ENCODE measurements around the gene PRR23E. TPM values are rescaled to one million over a fixed set of nuclear protein-coding genes. Genes with fewer than 3 reads are reported as not detected.

PRR23E gene
- total RNA-seq, 3 donors from 2014 or later: not detected

DNA sequence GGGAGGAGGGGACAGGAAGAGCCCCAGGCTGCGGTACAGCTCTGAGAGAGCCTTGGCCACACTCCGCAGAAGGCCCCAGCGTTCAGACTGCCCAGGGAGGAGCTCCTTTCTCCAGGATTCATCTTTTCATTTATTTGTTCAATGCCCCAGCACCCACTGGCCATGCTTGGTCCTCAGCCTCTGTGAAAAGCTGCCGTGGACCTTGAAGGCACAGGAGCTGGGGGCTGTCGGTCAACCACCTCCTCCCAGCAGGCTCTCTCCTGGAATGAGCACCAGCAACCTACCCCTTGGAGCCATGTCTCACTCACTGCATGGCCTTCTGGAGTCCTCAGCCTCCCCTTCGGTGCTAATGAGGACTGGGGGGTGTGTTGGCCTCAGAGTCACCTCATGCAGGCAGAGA lies 21.6 kb upstream of the PRR23E start:
- Histone ChIP-seq H3K27ac (no peak overlapping the region), H3K9me3 (no peaks in the 10 kb centered on the region), H3K4me3 (no peak overlapping the region), H3K36me3 (no peaks in the 10 kb centered on the region), H3K4me1 (no peaks in the 10 kb centered on the region), H3K27me3 (peaks cover 0 to 3% of the 10 kb centered on the region in 2 donors)
- no peak for DNase-seq (ENCODE audit: low spot score in 2 of 2)
- intact Hi-C loops (cut with DNase I; ENCODE audit: low total_unique reads): no loop called here
- TF ChIP-seq POLR2A (IDR thresholded peaks at IDR 0.05): no peak
- TF ChIP-seq POLR2AphosphoS5 (IDR thresholded peaks at IDR 0.05): no peak
- TF ChIP-seq, protein P1, sequence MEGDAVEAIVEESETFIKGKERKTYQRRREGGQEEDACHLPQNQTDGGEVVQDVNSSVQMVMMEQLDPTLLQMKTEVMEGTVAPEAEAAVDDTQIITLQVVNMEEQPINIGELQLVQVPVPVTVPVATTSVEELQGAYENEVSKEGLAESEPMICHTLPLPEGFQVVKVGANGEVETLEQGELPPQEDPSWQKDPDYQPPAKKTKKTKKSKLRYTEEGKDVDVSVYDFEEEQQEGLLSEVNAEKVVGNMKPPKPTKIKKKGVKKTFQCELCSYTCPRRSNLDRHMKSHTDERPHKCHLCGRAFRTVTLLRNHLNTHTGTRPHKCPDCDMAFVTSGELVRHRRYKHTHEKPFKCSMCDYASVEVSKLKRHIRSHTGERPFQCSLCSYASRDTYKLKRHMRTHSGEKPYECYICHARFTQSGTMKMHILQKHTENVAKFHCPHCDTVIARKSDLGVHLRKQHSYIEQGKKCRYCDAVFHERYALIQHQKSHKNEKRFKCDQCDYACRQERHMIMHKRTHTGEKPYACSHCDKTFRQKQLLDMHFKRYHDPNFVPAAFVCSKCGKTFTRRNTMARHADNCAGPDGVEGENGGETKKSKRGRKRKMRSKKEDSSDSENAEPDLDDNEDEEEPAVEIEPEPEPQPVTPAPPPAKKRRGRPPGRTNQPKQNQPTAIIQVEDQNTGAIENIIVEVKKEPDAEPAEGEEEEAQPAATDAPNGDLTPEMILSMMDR (IDR thresholded peaks at IDR 0.05): no peak

DNA sequence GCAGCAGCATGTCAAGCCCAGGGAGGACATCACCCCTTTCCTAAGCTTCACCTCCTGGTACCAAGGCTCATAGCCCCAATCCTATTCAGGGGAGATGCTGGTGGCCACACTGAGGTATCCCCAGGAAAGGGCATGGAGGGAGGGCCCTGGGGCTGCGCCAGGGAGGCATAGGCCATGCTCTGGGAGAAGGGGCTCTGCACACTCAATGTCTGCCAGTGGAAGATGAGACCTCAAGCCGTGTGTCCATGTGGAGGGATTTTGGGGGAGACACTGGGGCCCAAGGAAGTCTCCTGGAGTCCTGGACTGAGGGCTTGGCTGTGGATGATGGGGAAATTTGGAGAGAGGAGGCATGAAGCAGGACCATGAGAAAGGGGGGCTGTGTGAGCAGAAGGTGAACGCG lies 21.2 kb upstream of the PRR23E start:
- Histone ChIP-seq H3K4me1 (no peaks in the 10 kb centered on the region), H3K36me3 (no peaks in the 10 kb centered on the region), H3K27ac (no peak overlapping the region), H3K4me3 (no peak overlapping the region), H3K27me3 (peaks cover 0 to 3% of the 10 kb centered on the region in 2 donors), H3K9me3 (no peaks in the 10 kb centered on the region)
- TF ChIP-seq POLR2A (IDR thresholded peaks at IDR 0.05): no peak
- TF ChIP-seq, protein P1 (IDR thresholded peaks at IDR 0.05): no peak
- peak in 1 of 2 donors; percentile 9 for DNase-seq (ENCODE audit: low spot score in 2 of 2)
- intact Hi-C loops (cut with DNase I; ENCODE audit: low total_unique reads): no loop called here

DNA sequence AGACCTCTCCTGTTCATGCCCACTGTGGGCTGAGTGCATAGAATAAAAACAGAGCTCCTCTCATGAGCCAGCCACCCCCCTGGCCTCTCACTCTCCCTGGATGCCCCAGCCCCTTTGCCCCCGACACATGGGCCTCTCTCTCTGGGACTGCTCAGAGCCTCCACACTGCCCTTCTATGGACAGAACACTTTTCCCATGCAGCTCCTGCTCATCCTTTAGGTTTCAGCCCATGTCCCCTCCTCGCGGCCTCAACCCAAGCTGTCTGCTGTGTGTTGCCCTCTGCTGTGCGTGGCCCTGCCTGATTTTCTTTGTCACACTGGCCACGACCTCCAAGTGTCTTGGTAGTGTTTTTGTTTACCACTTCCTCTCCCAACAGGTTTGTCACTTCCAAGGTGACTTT lies 20.7 kb upstream of the PRR23E start:
- peak in 1 of 2 donors; percentile 2 for DNase-seq (ENCODE audit: low spot score in 2 of 2)
- Histone ChIP-seq H3K36me3 (no peaks in the 10 kb centered on the region), H3K27ac (no peak overlapping the region), H3K4me1 (no peaks in the 10 kb centered on the region), H3K4me3 (no peak overlapping the region), H3K27me3 (peaks cover 0 to 3% of the 10 kb centered on the region in 2 donors), H3K9me3 (no peaks in the 10 kb centered on the region)
- TF ChIP-seq, protein P1 (IDR thresholded peaks at IDR 0.05): no peak
- TF ChIP-seq POLR2A (IDR thresholded peaks at IDR 0.05): no peak
- TF ChIP-seq POLR2AphosphoS5 (IDR thresholded peaks at IDR 0.05): no peak
- intact Hi-C loops (cut with DNase I; ENCODE audit: low total_unique reads): no loop called here

DNA sequence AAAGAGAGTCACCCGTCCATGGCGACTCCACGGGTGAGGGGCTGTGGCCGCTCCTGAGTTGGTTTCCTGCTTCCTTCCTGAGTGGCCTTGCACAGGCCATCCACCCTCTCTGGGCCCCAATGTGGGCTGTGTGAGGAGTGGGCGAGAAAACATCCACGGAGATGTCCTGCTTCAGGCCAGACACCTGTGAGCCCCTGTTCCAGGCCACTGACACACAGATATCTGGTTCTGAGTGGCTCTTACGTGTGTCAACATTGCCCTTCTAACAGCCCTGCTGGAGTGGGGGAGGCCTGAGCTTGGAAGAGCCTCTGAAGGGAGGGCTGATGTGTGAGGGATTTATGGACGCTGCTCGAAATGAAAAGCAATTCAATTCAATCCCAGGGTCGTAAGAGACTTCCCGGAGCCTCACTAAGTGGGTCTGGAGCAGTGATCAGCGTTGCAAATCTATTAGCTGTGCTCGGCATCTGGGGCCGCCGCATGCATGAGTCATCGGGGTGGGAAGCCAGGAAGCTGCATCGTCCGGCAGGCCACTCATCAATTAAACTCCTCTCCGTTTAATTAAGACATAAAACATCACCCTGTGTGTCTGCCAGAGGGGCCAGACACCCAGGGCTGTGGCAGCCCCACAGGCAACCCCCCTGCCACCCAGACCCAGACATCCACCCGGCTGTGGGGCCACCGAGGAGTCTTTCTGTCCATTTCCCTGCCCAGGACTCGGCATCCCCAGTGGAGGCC lies 20.0 kb upstream of the PRR23E start:
- H3K27ac ChIP-seq: no peak overlapping the region
- no peaks in the 10 kb centered on the region for H3K4me1 ChIP-seq
- H3K4me3 ChIP-seq: no peak overlapping the region
- H3K9me3 ChIP-seq: no peaks in the 10 kb centered on the region
- H3K36me3 ChIP-seq: no peaks in the 10 kb centered on the region
- H3K27me3 ChIP-seq: peaks cover 0 to 3% of the 10 kb centered on the region in 2 donors
- no peak for TF ChIP-seq POLR2A (IDR thresholded peaks at IDR 0.05)
- TF ChIP-seq, protein P1 (IDR thresholded peaks at IDR 0.05): no peak
- TF ChIP-seq POLR2AphosphoS5 (IDR thresholded peaks at IDR 0.05): no peak
- DNase-seq (ENCODE audit: low spot score in 2 of 2): peak in 1 of 2 donors; percentile 12
- intact Hi-C loops (cut with DNase I; ENCODE audit: low total_unique reads): no loop called here

DNA sequence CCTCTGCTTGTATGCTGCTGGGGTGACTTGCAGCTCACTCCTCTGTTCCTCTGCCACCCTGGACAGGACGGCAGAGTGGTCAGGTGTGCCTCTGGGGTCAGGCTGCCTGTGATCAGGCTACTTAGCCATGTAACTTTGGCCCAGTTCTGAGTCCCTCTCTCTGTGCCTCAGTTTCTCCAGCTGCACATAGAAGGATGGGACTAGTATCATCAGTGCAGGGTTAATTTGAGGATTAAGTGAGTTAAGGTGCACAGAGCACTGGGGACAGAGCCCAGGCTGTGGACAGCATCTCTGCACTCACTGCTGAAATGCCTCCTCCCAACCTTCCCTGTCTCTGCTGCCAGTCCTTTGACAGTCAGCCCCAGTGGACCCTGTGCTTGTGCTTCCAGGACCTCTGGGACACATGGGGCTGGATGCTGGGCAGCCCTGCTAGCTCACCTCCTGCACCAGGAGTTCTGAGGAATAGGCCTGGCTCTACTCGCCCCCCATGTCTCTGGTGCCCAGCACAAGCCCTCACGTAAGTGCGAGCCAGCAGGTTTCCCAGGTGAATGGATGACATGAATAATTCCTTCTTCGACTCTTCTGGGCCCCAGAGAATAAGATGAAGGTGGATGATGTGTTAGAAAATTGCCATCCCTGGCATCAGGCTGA lies 19.3 kb upstream of the PRR23E start:
- intact Hi-C loops (cut with DNase I; ENCODE audit: low total_unique reads): no loop called here
- no peak overlapping the region for H3K4me3 ChIP-seq
- no peak for TF ChIP-seq POLR2AphosphoS5 (IDR thresholded peaks at IDR 0.05)
- TF ChIP-seq, protein P1 (IDR thresholded peaks at IDR 0.05): no peak
- no peak for TF ChIP-seq POLR2A (IDR thresholded peaks at IDR 0.05)

More for the DNA sequence above, 19.3 kb upstream of the PRR23E start:
- DNase-seq (ENCODE audit: low spot score in 2 of 2): peak in 1 of 2 donors; percentile 0
- H3K4me1 ChIP-seq: no peaks in the 10 kb centered on the region
- peaks cover 0 to 3% of the 10 kb centered on the region in 2 donors for H3K27me3 ChIP-seq
- no peaks in the 10 kb centered on the region for H3K36me3 ChIP-seq
- no peaks in the 10 kb centered on the region for H3K9me3 ChIP-seq
- no peak overlapping the region for H3K27ac ChIP-seq
